ENCODE measurements around the gene OR2T3.
"Not testable (repeated sequence)": the region's sequence is repeated elsewhere in the genome, so short reads cannot be mapped to it uniquely, and the experiment has no call there.

DNA sequence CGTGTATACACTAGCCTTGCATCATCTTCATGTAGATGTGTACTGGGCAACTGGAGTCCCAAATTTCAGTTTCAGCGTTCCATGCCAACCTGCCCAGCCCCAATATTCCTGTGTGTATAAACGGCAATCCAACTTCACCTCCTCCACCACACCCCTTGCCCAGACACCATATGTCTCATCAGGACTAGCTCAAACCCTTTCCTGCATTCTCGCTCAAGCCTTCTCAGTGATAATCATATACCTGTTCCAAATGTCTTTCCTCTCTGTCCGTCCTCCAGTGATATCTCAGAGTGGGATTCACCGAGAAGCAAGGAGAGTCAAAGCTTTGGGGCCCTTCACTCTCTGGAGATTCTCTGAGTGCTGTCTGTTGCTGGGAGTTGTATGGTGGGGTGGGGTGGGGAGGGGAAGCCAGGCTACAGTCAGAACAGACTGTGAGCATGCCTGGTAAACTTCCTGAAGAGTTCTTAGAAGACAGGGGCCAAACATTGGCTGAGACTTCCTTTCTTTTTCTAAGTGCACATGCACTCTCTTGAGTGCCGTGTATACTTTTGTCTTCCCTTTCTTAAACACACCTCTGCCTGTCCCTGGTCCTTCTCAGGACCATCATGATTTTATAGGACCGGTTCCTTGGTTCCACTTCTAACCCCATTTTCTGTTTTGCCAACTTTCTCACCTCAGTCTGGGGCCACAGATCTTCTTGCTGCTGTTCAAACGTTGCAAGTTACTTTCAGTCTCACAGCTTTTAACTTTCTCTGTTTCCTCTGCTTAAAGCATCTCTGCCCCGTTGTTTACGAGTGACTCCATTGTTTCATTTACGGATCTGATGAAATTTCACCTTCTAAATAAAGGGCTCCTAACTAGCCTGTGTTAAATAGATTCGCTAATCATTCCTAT, 8.8 kb downstream of the OR2T3 start:
- TF ChIP-seq, protein P1, sequence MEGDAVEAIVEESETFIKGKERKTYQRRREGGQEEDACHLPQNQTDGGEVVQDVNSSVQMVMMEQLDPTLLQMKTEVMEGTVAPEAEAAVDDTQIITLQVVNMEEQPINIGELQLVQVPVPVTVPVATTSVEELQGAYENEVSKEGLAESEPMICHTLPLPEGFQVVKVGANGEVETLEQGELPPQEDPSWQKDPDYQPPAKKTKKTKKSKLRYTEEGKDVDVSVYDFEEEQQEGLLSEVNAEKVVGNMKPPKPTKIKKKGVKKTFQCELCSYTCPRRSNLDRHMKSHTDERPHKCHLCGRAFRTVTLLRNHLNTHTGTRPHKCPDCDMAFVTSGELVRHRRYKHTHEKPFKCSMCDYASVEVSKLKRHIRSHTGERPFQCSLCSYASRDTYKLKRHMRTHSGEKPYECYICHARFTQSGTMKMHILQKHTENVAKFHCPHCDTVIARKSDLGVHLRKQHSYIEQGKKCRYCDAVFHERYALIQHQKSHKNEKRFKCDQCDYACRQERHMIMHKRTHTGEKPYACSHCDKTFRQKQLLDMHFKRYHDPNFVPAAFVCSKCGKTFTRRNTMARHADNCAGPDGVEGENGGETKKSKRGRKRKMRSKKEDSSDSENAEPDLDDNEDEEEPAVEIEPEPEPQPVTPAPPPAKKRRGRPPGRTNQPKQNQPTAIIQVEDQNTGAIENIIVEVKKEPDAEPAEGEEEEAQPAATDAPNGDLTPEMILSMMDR (IDR thresholded peaks at IDR 0.05; ENCODE audit: control extremely low read depth in 1 of 3, insufficient read depth in 1 of 3, low read depth in 1 of 3, low read length in 3 of 3), result not testable (repeated sequence)
- not testable (repeated sequence) for TF ChIP-seq TAF7 (optimal IDR thresholded peaks at IDR 0.05; ENCODE audit: borderline replicate concordance, low read depth, low read length); EZH2 (IDR thresholded peaks at IDR 0.05; ENCODE audit: low read depth, low read length, severe bottlenecking)
